Measurements from ENCODE around the gene LRRC37A3. TPM values are rescaled to one million over a fixed set of nuclear protein-coding genes. Genes with fewer than 3 reads are reported as not detected.
A peak's percentile ranks its signal among the peaks of the same experiment; 100 is the strongest.
"Not testable (repeated sequence)": the region's sequence is repeated elsewhere in the genome, so short reads cannot be mapped to it uniquely, and the experiment has no call there.

Gene LRRC37A3
- total and polyA plus RNA-seq, 2 of the 13 experiments (the other 11 are each of a cell fraction or from before 2014, with no cell fraction given) = 0.62 to 1.1 TPM

DNA sequence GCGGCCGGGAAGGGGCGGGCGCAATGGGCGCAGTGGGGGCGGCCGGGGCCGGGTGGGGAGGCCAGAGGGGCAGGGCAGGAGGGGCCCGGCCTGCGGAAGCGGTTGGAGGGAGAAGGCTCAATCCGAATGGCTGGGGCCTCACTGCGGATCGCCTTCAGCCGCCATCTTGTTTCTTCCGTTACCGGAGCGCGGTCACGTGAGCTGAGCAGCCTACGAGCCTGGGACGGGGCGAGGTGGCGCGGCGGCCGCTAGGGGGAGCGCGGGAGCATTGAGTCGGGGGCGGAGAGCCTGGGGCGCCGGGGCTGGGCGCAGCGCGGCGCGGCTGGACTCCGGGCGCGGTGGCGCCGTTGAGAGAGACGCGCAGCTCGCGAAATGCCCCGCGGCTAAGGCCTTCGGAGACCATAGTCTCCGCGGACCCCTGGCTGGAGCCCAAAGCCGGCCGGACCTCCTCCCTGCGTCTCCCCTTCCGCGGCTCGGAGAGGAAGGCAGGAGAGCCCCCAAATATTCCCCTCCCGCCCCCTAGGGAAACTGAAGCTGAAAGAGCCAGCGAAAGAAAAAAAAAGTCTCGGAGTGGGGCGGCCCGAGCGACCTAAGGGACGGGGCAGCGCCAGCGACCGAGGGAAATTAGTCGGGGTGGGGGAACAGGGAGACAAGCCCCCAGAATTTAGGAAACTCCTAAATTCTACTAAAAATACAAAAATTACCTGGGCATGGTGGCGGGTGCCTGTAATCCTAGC is at the start of gene LRRC37A3 (continued):
- TF ChIP-seq HOMEZ (CRISPR knock-in tag; IDR thresholded peaks at IDR 0.05; ENCODE audit: low read depth) (peak; percentile 76; the same call in 1 of the 2 replicates), ZNF784 (CRISPR knock-in tag; IDR thresholded peaks at IDR 0.05; ENCODE audit: borderline replicate concordance) (peak; percentile 66; the same call in 1 of the 2 replicates), ZNF556 (CRISPR knock-in tag; IDR thresholded peaks at IDR 0.05; ENCODE audit: borderline replicate concordance) (peak; percentile 88; the same call in 1 of the 2 replicates), ZBTB14 (CRISPR knock-in tag; IDR thresholded peaks at IDR 0.05) (peak; percentile 67), GMEB2 (CRISPR knock-in tag; IDR thresholded peaks at IDR 0.05; ENCODE audit: low read depth) (0 out of 2 replicates have a peak, but pooled peaks have one; percentile 58), FOXP1 (CRISPR knock-in tag; IDR thresholded peaks at IDR 0.05) (0 out of 2 replicates have a peak, but pooled peaks have one; percentile 38), SALL1 (CRISPR knock-in tag; IDR thresholded peaks at IDR 0.05) (peak; percentile 93), BRD4 (CRISPR knock-in tag; IDR thresholded peaks at IDR 0.05) (peak; percentile 80), YEATS4 (CRISPR knock-in tag; IDR thresholded peaks at IDR 0.05; ENCODE audit: borderline replicate concordance) (peak; percentile 87; the same call in 1 of the 2 replicates), ZBTB38 (CRISPR knock-in tag; IDR thresholded peaks at IDR 0.05) (peak; percentile 78), ZSCAN20 (CRISPR knock-in tag; IDR thresholded peaks at IDR 0.05; ENCODE audit: borderline replicate concordance) (peak; percentile 42; the same call in 1 of the 2 replicates), ZBTB2 (CRISPR knock-in tag; IDR thresholded peaks at IDR 0.05; ENCODE audit: low read depth) (peak; percentile 99)
- TF ChIP-seq FOXP1 (IDR thresholded peaks at IDR 0.05) = not testable (repeated sequence)

Data from HepG2 (cell line).